GM12878 (cell line): Measurements from ENCODE around the gene SLC35G4. TPM values are rescaled to one million over a fixed set of nuclear protein-coding genes. Genes with fewer than 3 reads are reported as not detected.
A peak's percentile ranks its signal among the peaks of the same experiment; 100 is the strongest.

Source experiments
- ATAC-seq: fragments of 200-7000 bp; cut with Tn5 transposase; 3 replicates; pipeline ENCODE4 v1.9.1; 2020; ENCODE audit warnings: mild to moderate bottlenecking, moderate library complexity
- BruUV-seq: library from RNA; stranded (reverse); fragments of 400-500 nt; replicated peaks from 2 replicates; lab custom pipeline; 2021; lab: Mats Ljungman, UMichigan
- CTCF ChIA-PET: fragments of 300-600 bp; sonication (Branson Sonifier 250); formaldehyde crosslinking; extraction: SDS; loops from one replicate; lab custom pipeline; 2021; ENCODE audit warnings: inconsistent platforms; lab: Yijun Ruan, JAX
- POLR2A ChIA-PET: fragments of 350-600 bp; formaldehyde crosslinking; extraction: SDS; loops from one replicate; lab custom pipeline; 2021; ENCODE audit warnings: inconsistent platforms; lab: Charles Lee
- RAD21 ChIA-PET: fragments of 300-600 bp; sonication (Branson Sonifier 250); formaldehyde crosslinking; loops from one replicate; lab custom pipeline; 2023; ENCODE audit warnings: antibody characterized with exemption; ENCODE audit not compliant: unreplicated experiment; lab: Charles Lee
- SMC1A ChIA-PET: fragments of 300-600 bp; sonication (Branson Sonifier 250); formaldehyde crosslinking; loops from one replicate; lab custom pipeline; 2023; ENCODE audit not compliant: unreplicated experiment, uncharacterized antibody; lab: Charles Lee
- DNase-seq: peaks from one replicate; pipeline ENCODE4 v3.0.0-alpha.2; 2011; ENCODE audit warnings: low read depth, low spot score
- FAIRE-seq: peaks from 3 replicates; lab custom pipeline; 2011; peaks lifted over from hg19 to GRCh38; lab: Jason Lieb, UNC
- H2AFZ ChIP-seq: 2 replicates; pipeline ENCODE4 v1.6.0; 2011; ENCODE audit warnings: low read depth, low read length, control low read depth; ENCODE audit not compliant: control insufficient read depth
- H3K27ac ChIP-seq: 2 replicates; pipeline ENCODE4 v1.5.1; 2011; ENCODE audit warnings: control low read depth; ENCODE audit not compliant: control insufficient read depth, insufficient read depth
- H3K27me3 ChIP-seq, 2 experiments: replicated peaks in 1 of 2; 2 replicates each; pipeline versions ENCODE4 v1.6.0 to v1.6.1; 2011; ENCODE audit warnings: low read length in 1 of 2; ENCODE audit not compliant: control insufficient read depth in 2 of 2, insufficient read depth in 2 of 2
- H3K36me3 ChIP-seq, 2 experiments: 2 replicates each; pipeline ENCODE4 v1.5.1; 2011; ENCODE audit warnings: low read length in 1 of 2; ENCODE audit not compliant: control insufficient read depth in 2 of 2, insufficient read depth in 2 of 2
- H3K4me1 ChIP-seq: 2 replicates; pipeline ENCODE4 v1.6.1; 2011; ENCODE audit warnings: mild to moderate bottlenecking, low read length, moderate library complexity, mixed read lengths; ENCODE audit not compliant: control insufficient read depth, insufficient read depth
- H3K4me2 ChIP-seq: 2 replicates; pipeline ENCODE4 v1.6.0; 2011; ENCODE audit warnings: control low read depth; ENCODE audit not compliant: control insufficient read depth, insufficient read depth
- H3K4me3 ChIP-seq: fragments of 200-600 bp; sonication (generic); 2 replicates; pipeline ENCODE4 v1.5.1; 2016
- H3K79me2 ChIP-seq: 2 replicates; pipeline ENCODE4 v1.6.0; 2011; ENCODE audit warnings: low read length; ENCODE audit not compliant: control insufficient read depth, insufficient read depth
- H3K9ac ChIP-seq: 2 replicates; pipeline ENCODE4 v1.8.0; 2011; ENCODE audit warnings: low read length, control low read depth, mixed read lengths; ENCODE audit not compliant: control insufficient read depth, insufficient read depth
- H3K9me3 ChIP-seq: replicated peaks from 3 replicates; pipeline ENCODE4 v1.5.1; 2011; ENCODE audit warnings: mild to moderate bottlenecking, low read length; ENCODE audit not compliant: control insufficient read depth, insufficient read depth
- H4K20me1 ChIP-seq: 2 replicates; pipeline ENCODE4 v1.6.0; 2011; ENCODE audit not compliant: control insufficient read depth, insufficient read depth
- EED ChIP-seq: sonication (generic); IDR thresholded peaks from 2 replicates; pipeline ENCODE4 v1.6.1; 2016; ENCODE audit warnings: antibody characterized with exemption, low read depth
- ESRRA ChIP-seq: IDR thresholded peaks from 2 replicates; pipeline ENCODE4 v1.6.1; 2012; ENCODE audit warnings: mild to moderate bottlenecking, low read length, improper control_type of control experiment
- FOXM1 ChIP-seq: IDR thresholded peaks from 2 replicates; pipeline ENCODE4 v1.6.1; 2012; ENCODE audit warnings: low read depth, mild to moderate bottlenecking, inconsistent platforms, low read length, moderate library complexity
- MEF2A ChIP-seq: IDR thresholded peaks from 2 replicates; pipeline ENCODE4 v1.6.1; 2011; ENCODE audit warnings: low read depth, mild to moderate bottlenecking, low read length, moderate library complexity; ENCODE audit not compliant: insufficient read depth
- MTA3 ChIP-seq: IDR thresholded peaks from 2 replicates; pipeline ENCODE4 v1.6.1; 2012; ENCODE audit warnings: low read length, inconsistent platforms, borderline replicate concordance
- NBN ChIP-seq: fragments of 450-650 bp; IDR thresholded peaks from 2 replicates; pipeline ENCODE4 v1.6.1; 2016
- POLR2AphosphoS2 ChIP-seq: IDR thresholded peaks from 2 replicates; pipeline ENCODE4 v1.6.1; 2011; ENCODE audit warnings: low read depth, mild to moderate bottlenecking, low read length, improper control_type of control experiment, moderate library complexity
- RAD51 ChIP-seq: fragments of 450-650 bp; IDR thresholded peaks from 2 replicates; pipeline ENCODE4 v1.6.1; 2016; ENCODE audit warnings: moderate library complexity, mild to moderate bottlenecking, inconsistent platforms
- RUNX3 ChIP-seq: IDR thresholded peaks from 2 replicates; pipeline ENCODE4 v1.6.1; 2012; ENCODE audit warnings: low read length, inconsistent platforms
- SMAD1 ChIP-seq: fragments of 450-650 bp; IDR thresholded peaks from 2 replicates; pipeline ENCODE4 v1.6.1; 2018; ENCODE audit warnings: mild to moderate bottlenecking, low read depth; ENCODE audit not compliant: partially characterized antibody
- STAT3 ChIP-seq: IDR thresholded peaks from 2 replicates; pipeline ENCODE4 v1.6.1; 2011; ENCODE audit warnings: low read depth, low read length, improper control_type of control experiment
- TAF1 ChIP-seq: IDR thresholded peaks from 2 replicates; pipeline ENCODE4 v1.6.1; 2011; ENCODE audit warnings: mild to moderate bottlenecking, low read depth, low read length, borderline replicate concordance
- TBL1XR1 ChIP-seq: IDR thresholded peaks from 2 replicates; pipeline ENCODE4 v1.6.1; 2012; ENCODE audit warnings: low read depth, low read length, improper control_type of control experiment
- WRNIP1 ChIP-seq: IDR thresholded peaks from 2 replicates; pipeline ENCODE4 v1.6.1; 2011; ENCODE audit warnings: low read depth, low read length, improper control_type of control experiment, borderline replicate concordance
- ZBED1 ChIP-seq: IDR thresholded peaks from 2 replicates; pipeline ENCODE4 v1.6.1; 2016; ENCODE audit warnings: borderline replicate concordance
- whole genome bisulfite sequencing: methylation state at CpG from one replicate; pipeline ENCODE4 v1.1.6; 2016; ENCODE audit warnings: low lambda C conversion rate; ENCODE audit not compliant: insufficient replicate concordance, insufficient coverage; ENCODE audit errors: missing lambda C conversion rate; 5-methylcytosine and 5-hydroxymethylcytosine counted together
- in situ Hi-C: fragments of 300-500 bp; cut with MboI; formaldehyde crosslinking; loops from 9 replicates; pipeline ENCODE4 v1.14.3; 2018; ENCODE audit warnings: mixed read lengths
- intact Hi-C: fragments of 100-400 bp; cut with micrococcal nuclease; formaldehyde crosslinking; loops from one replicate; pipeline ENCODE4 v1.14.2; 2022; ENCODE audit not compliant: unreplicated experiment
- polyA plus RNA-seq, 11 experiments: library from polyadenylated mRNA; depleted of rRNA in 4 of 11; unstranded in 6 of 11; stranded (reverse) in 5 of 11; fragments of >200 nt; fragmentation: Nextera tagmentation in 4 of 11; fragmentation: Illumina TruSeq in 1 of 11; extraction: Ambion mirVana in 4 of 11; extraction: Trizol in 1 of 11; gene quantifications; 1 replicate in 1 of 11; 2 replicates in 10 of 11; pipeline versions ENCODE4 v1.2.1 to v1.2.3, GENCODE V29; 2011 to 2016; ENCODE audit warnings: inconsistent platforms in 2 of 11, missing spikeins in 2 of 11, low read depth in 1 of 11
- total RNA-seq, 4 experiments: library from RNA; depleted of rRNA in 3 of 4; stranded (reverse); fragments of >200 nt in 3 of 4; fragmentation: Illumina TruSeq in 1 of 4; extraction: Trizol in 1 of 4; gene quantifications; 2 replicates each; pipeline versions ENCODE4 v1.2.1 to v1.2.3, GENCODE V29; 2013 to 2021
- TF ChIP-seq, protein P1 (sequence below): IDR thresholded peaks from 2 replicates; pipeline ENCODE4 v1.6.1; 2012; ENCODE audit warnings: low read depth, low read length, improper control_type of control experiment

The SLC35G4 gene
- total and polyA plus RNA-seq, 10 of the 15 experiments (the other 5 are each of a cell fraction or from before 2014, with no cell fraction given) = not detected

GRCh38 chr18:11574545-11574944, 34.9 kb upstream of the SLC35G4 start:
- Histone ChIP-seq H3K4me1 (peaks cover 16% of the 10 kb centered on the region), H3K36me3 (no peaks in the 10 kb centered on the region), H3K79me2 (no peaks in the 10 kb centered on the region), H3K27ac (no peak overlapping the region), H2AFZ (no peak overlapping the region), H3K9ac (no peak overlapping the region), H4K20me1 (no peaks in the 10 kb centered on the region), H3K9me3 (no peaks in the 10 kb centered on the region), H3K4me3 (no peak overlapping the region), H3K4me2 (no peak overlapping the region), H3K27me3 (no peaks in the 10 kb centered on the region; a peak in 1 of 4 replicates)
- WGBS = 17% methylated on average over 3 of the region's 3 CpGs
- FAIRE-seq = no peak
- RAD21 ChIA-PET = no interaction called here
- no peak for ATAC-seq
- in situ Hi-C loops (no loop called here), intact Hi-C loops (no loop called here)
- POLR2A ChIA-PET = no interaction called here
- DNase-seq = no peak
- TF ChIP-seq STAT3 = no peak
- TF ChIP-seq POLR2AphosphoS2 = no peak
- SMC1A ChIA-PET = no interaction called here
- CTCF ChIA-PET = no interaction called here
- no TSS peak for BruUV-seq

- 0 out of 2 replicates have a peak overlapping the region, but pooled peaks have one; percentile 29 for H3K4me3 ChIP-seq
- DNase-seq (no peak), ATAC-seq (no peak; the same call in 2 of the 3 replicates), FAIRE-seq (peak; percentile 13)
- H3K4me1 ChIP-seq = peaks cover 16% of the 10 kb centered on the region
- H3K4me2 ChIP-seq = peak overlapping the region; percentile 67
- intact Hi-C loops (no loop called here), in situ Hi-C loops (no loop called here)
- ChIA-PET RAD21 (no interaction called here), SMC1A (no interaction called here), CTCF (no interaction called here), POLR2A (no interaction called here)
- H4K20me1 ChIP-seq = no peaks in the 10 kb centered on the region
- peak overlapping the region; percentile 45 for H2AFZ ChIP-seq
- no peaks in the 10 kb centered on the region for H3K27me3 ChIP-seq
- H3K9me3 ChIP-seq = no peaks in the 10 kb centered on the region
- 16% methylated on average over 7 of the region's 7 CpGs for WGBS
- H3K79me2 ChIP-seq = no peaks in the 10 kb centered on the region
- no peaks in the 10 kb centered on the region for H3K36me3 ChIP-seq
- no peak overlapping the region for H3K9ac ChIP-seq
- BruUV-seq = no TSS peak
- no peak overlapping the region; the same call in 1 of the 2 replicates for H3K27ac ChIP-seq
- TF ChIP-seq ESRRA (no peak), RUNX3 (peak; percentile 85), SMAD1 (no peak), MEF2A (peak; percentile 96), WRNIP1 (no peak), FOXM1 (peak; percentile 57; the same call in 1 of the 2 replicates), ZBED1 (0 out of 2 replicates have a peak, but pooled peaks have one; percentile 35), EED (no peak; the same call in none of the 2 replicates), TBL1XR1 (no peak), NBN (no peak), RAD51 (no peak), MTA3 (0 out of 2 replicates have a peak, but pooled peaks have one; percentile 54), TAF1 (no peak), STAT3 (no peak)
- TF ChIP-seq, protein P1, sequence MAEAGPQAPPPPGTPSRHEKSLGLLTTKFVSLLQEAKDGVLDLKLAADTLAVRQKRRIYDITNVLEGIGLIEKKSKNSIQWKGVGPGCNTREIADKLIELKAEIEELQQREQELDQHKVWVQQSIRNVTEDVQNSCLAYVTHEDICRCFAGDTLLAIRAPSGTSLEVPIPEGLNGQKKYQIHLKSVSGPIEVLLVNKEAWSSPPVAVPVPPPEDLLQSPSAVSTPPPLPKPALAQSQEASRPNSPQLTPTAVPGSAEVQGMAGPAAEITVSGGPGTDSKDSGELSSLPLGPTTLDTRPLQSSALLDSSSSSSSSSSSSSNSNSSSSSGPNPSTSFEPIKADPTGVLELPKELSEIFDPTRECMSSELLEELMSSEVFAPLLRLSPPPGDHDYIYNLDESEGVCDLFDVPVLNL = no peak
Observed at GRCh38 chr18:11577271-11578112, 31.9 kb upstream of the SLC35G4 start.
